Measurements from ENCODE around the gene NLGN1.

GRCh38 chr3:173702561-173702960, 305.0 kb downstream of the NLGN1 start:
- TF ChIP-seq, protein P1, sequence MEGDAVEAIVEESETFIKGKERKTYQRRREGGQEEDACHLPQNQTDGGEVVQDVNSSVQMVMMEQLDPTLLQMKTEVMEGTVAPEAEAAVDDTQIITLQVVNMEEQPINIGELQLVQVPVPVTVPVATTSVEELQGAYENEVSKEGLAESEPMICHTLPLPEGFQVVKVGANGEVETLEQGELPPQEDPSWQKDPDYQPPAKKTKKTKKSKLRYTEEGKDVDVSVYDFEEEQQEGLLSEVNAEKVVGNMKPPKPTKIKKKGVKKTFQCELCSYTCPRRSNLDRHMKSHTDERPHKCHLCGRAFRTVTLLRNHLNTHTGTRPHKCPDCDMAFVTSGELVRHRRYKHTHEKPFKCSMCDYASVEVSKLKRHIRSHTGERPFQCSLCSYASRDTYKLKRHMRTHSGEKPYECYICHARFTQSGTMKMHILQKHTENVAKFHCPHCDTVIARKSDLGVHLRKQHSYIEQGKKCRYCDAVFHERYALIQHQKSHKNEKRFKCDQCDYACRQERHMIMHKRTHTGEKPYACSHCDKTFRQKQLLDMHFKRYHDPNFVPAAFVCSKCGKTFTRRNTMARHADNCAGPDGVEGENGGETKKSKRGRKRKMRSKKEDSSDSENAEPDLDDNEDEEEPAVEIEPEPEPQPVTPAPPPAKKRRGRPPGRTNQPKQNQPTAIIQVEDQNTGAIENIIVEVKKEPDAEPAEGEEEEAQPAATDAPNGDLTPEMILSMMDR (IDR thresholded peaks at IDR 0.05), result no peak
- TF ChIP-seq POLR2A (IDR thresholded peaks at IDR 0.05), result no peak
- TF ChIP-seq POLR2AphosphoS5 (IDR thresholded peaks at IDR 0.05), result no peak
